IMR-90 (cell line): ENCODE data around the gene EVPL. TPM values are rescaled to one million over a fixed set of nuclear protein-coding genes. Genes with fewer than 3 reads are reported as not detected.

ENCODE experiments used
- ATAC-seq: fragments of 200-7000 bp; cut with Tn5 transposase; 2 replicates; pipeline ENCODE4 v1.9.1; 2020; ENCODE audit warnings: low read depth, mild to moderate bottlenecking, moderate library complexity
- BruUV-seq: library from RNA; stranded (reverse); fragments of 400-500 nt; replicated peaks from 2 replicates; lab custom pipeline; 2021; lab: Mats Ljungman, UMichigan
- CTCF ChIA-PET: fragments of 300-600 bp; formaldehyde crosslinking; extraction: SDS; loops from one replicate; lab custom pipeline; 2021; ENCODE audit warnings: antibody characterized with exemption; lab: Yijun Ruan, JAX
- POLR2A ChIA-PET: fragments of 300-600 bp; sonication (Branson Sonifier 250); formaldehyde crosslinking; loops from one replicate; lab custom pipeline; 2022; ENCODE audit warnings: antibody characterized with exemption; ENCODE audit not compliant: unreplicated experiment; lab: Charles Lee
- DNase-seq: peaks from one replicate; pipeline ENCODE4 v3.0.0; 2013
- H2AFZ ChIP-seq: replicated peaks from 2 replicates; pipeline ENCODE3; 2013; ENCODE audit warnings: low read length, mild to moderate bottlenecking; ENCODE audit not compliant: poor library complexity
- H2AK5ac ChIP-seq: 2 replicates; pipeline ENCODE4 v1.6.1; 2013; ENCODE audit warnings: low read depth, low read length, inconsistent platforms
- H2AK9ac ChIP-seq: replicated peaks from 2 replicates; pipeline ENCODE3; 2013; ENCODE audit warnings: mild to moderate bottlenecking, low read depth, low read length, moderate library complexity; ENCODE audit not compliant: poor library complexity
- H2BK120ac ChIP-seq: 2 replicates; pipeline ENCODE4 v1.6.1; 2013; ENCODE audit warnings: low read depth, low read length, inconsistent platforms
- H2BK15ac ChIP-seq: 3 replicates; pipeline ENCODE4 v1.6.1; 2013; ENCODE audit warnings: low read depth, low read length, inconsistent platforms
- H2BK20ac ChIP-seq: 2 replicates; pipeline ENCODE4 v1.6.1; 2013; ENCODE audit warnings: low read depth, mild to moderate bottlenecking, inconsistent platforms, low read length, moderate library complexity
- H2BK5ac ChIP-seq: 2 replicates; pipeline ENCODE4 v1.6.1; 2013; ENCODE audit warnings: mild to moderate bottlenecking, low read depth, low read length, inconsistent platforms; ENCODE audit not compliant: poor library complexity, severe bottlenecking
- H3K14ac ChIP-seq: replicated peaks from 2 replicates; pipeline ENCODE4 v1.6.1; 2013; ENCODE audit warnings: low read depth, low read length, inconsistent platforms
- H3K18ac ChIP-seq: 2 replicates; pipeline ENCODE4 v1.6.1; 2013; ENCODE audit warnings: low read depth, low read length, control low read depth
- H3K23ac ChIP-seq: 2 replicates; pipeline ENCODE4 v1.6.1; 2013; ENCODE audit warnings: low read depth, low read length, inconsistent platforms
- H3K27ac ChIP-seq: 2 replicates; pipeline ENCODE4 v1.5.1; 2013; ENCODE audit warnings: mild to moderate bottlenecking, control low read depth, low read length; ENCODE audit not compliant: insufficient read depth
- H3K27me3 ChIP-seq: 2 replicates; pipeline ENCODE4 v1.6.1; 2013; ENCODE audit warnings: low read length; ENCODE audit not compliant: control insufficient read depth, insufficient read depth
- H3K36me3 ChIP-seq: 2 replicates; pipeline ENCODE4 v1.6.1; 2013; ENCODE audit warnings: low read length, mixed read lengths; ENCODE audit not compliant: control insufficient read depth, insufficient read depth
- H3K4ac ChIP-seq: 2 replicates; pipeline ENCODE4 v1.6.1; 2013; ENCODE audit warnings: low read depth, low read length, inconsistent platforms
- H3K4me1 ChIP-seq: 2 replicates; pipeline ENCODE4 v1.6.1; 2013; ENCODE audit warnings: low read length, mixed read lengths; ENCODE audit not compliant: control insufficient read depth, insufficient read depth
- H3K4me2 ChIP-seq: 2 replicates; pipeline ENCODE4 v1.6.1; 2013; ENCODE audit warnings: low read depth, mild to moderate bottlenecking, control low read depth, low read length, moderate library complexity
- H3K4me3 ChIP-seq: 2 replicates; pipeline ENCODE4 v1.5.1; 2013; ENCODE audit warnings: low read depth, mild to moderate bottlenecking, control low read depth, low read length, moderate library complexity; ENCODE audit not compliant: insufficient read depth
- H3K56ac ChIP-seq: 2 replicates; pipeline ENCODE4 v1.6.1; 2013; ENCODE audit warnings: low read length, inconsistent platforms; ENCODE audit not compliant: insufficient read depth; ENCODE audit errors: extremely low read depth
- H3K79me1 ChIP-seq, 2 experiments: 2 replicates each; pipeline ENCODE4 v1.6.1; 2013; ENCODE audit warnings: low read length in 2 of 2, inconsistent platforms in 1 of 2, low read depth in 1 of 2
- H3K9ac ChIP-seq: 2 replicates; pipeline ENCODE4 v1.6.1; 2013; ENCODE audit warnings: low read depth, low read length, control low read depth
- H3K9me1 ChIP-seq: 2 replicates; pipeline ENCODE4 v1.6.1; 2013; ENCODE audit warnings: low read length, inconsistent platforms; ENCODE audit not compliant: insufficient read depth
- H3K9me3 ChIP-seq: 2 replicates; pipeline ENCODE4 v1.6.1; 2013; ENCODE audit warnings: low read length; ENCODE audit not compliant: control insufficient read depth, insufficient read depth
- H4K20me1 ChIP-seq: 2 replicates; pipeline ENCODE4 v1.6.1; 2013; ENCODE audit warnings: low read length, inconsistent platforms; ENCODE audit not compliant: insufficient read depth
- H4K5ac ChIP-seq: 2 replicates; pipeline ENCODE4 v1.6.1; 2013; ENCODE audit warnings: mild to moderate bottlenecking, low read depth, low read length, control low read depth
- H4K8ac ChIP-seq, 2 experiments: 2 replicates each; pipeline ENCODE4 v1.6.1; 2013; ENCODE audit warnings: low read depth in 2 of 2, low read length in 2 of 2, control low read depth in 1 of 2, inconsistent platforms in 1 of 2
- H4K91ac ChIP-seq: 2 replicates; pipeline ENCODE4 v1.6.1; 2013; ENCODE audit warnings: low read depth, low read length, inconsistent platforms; ENCODE audit not compliant: insufficient read depth
- CHD1 ChIP-seq: IDR thresholded peaks from 2 replicates; pipeline ENCODE4 v1.6.1; 2012; ENCODE audit warnings: low read depth, low read length, improper control_type of control experiment
- ELK1 ChIP-seq: fragments of 150-350 bp; IDR thresholded peaks from 2 replicates; pipeline ENCODE4 v1.6.1; 2016; ENCODE audit warnings: low read depth, mild to moderate bottlenecking, low read length, moderate library complexity, borderline replicate concordance
- NFE2L2 ChIP-seq: fragments of 150-350 bp; IDR thresholded peaks from 2 replicates; pipeline ENCODE4 v1.6.1; 2016; ENCODE audit warnings: low read depth, mild to moderate bottlenecking, low read length
- RAD21 ChIP-seq: IDR thresholded peaks from 2 replicates; pipeline ENCODE4 v1.6.1; 2012; ENCODE audit warnings: low read length, improper control_type of control experiment
- RCOR1 ChIP-seq: IDR thresholded peaks from 2 replicates; pipeline ENCODE4 v1.6.1; 2012; ENCODE audit warnings: mild to moderate bottlenecking, low read length, improper control_type of control experiment; ENCODE audit not compliant: insufficient replicate concordance
- WGBS, 2 experiments: methylation state at CpG; one replicate each; pipeline versions ENCODE4 v1.1.5 to v1.1.7; 2013; ENCODE audit warnings: missing lambda C conversion rate in 2 of 2; ENCODE audit not compliant: insufficient read length in 1 of 2; ENCODE audit errors: extremely low coverage in 2 of 2; 5-methylcytosine and 5-hydroxymethylcytosine counted together
- dilution Hi-C: fragments of 300-500 bp; cut with HindIII; formaldehyde crosslinking; loops from one replicate; pipeline ENCODE4 v1.14.3; 2018; ENCODE audit warnings: low sequenced_read_pairs; ENCODE audit not compliant: unreplicated experiment
- in situ Hi-C: fragments of 300-500 bp; cut with MboI; formaldehyde crosslinking; loops from 3 replicates; pipeline ENCODE4 v1.14.3; 2019; ENCODE audit warnings: low sequenced_read_pairs, inconsistent platforms, mixed read lengths
- intact Hi-C: fragments of 100-400 bp; cut with micrococcal nuclease; formaldehyde crosslinking; loops from 2 replicates; pipeline ENCODE4 v1.10.0; 2022
- polyA plus RNA-seq, 3 experiments: library from polyadenylated mRNA; depleted of rRNA; stranded (reverse); fragments of >200 nt; gene quantifications; 2 replicates each; pipeline ENCODE4 v1.2.3, GENCODE V29; 2012; ENCODE audit warnings: low replicate concordance in 1 of 3
- total RNA-seq: library from RNA; depleted of rRNA; stranded (reverse); fragments of >200 nt; gene quantifications from 2 replicates; pipeline ENCODE4 v1.2.3, GENCODE V29; 2012

EVPL gene
- total and polyA plus RNA-seq, 2 of the 4 experiments (the other 2 are of a cell fraction): not detected

GRCh38 chr17:76013377-76013932 is 13.7 kb downstream of the EVPL start:
- CTCF ChIA-PET: interaction anchor here (1.0 to 1.5 kb wide), 7 partner anchors 8 to 286 kb away, joined by 3 to 6 read pairs (median 4); partner anchors contain the start of genes MRPL38 and SRP68
- in situ Hi-C loops: loop anchor here (10.0 kb wide), 1 partner anchor 281 kb away; no protein-coding TSS in a partner anchor

More at GRCh38 chr17:76013377-76013932, 13.7 kb downstream of the EVPL start:
- no peak overlapping the region; a peak in 1 of 4 replicates for H4K8ac ChIP-seq
- H3K27me3 ChIP-seq: peaks cover 14% of the 10 kb centered on the region; the same call in 1 of the 2 replicates
- no peaks in the 10 kb centered on the region for H3K9me3 ChIP-seq
- no peaks in the 10 kb centered on the region for H4K20me1 ChIP-seq
- ATAC-seq (peak; percentile 19; the same call in 1 of the 2 replicates), DNase-seq (no peak)
- BruUV-seq: no TSS peak
- H2AK9ac ChIP-seq: peak overlapping the region; percentile 65
- intact Hi-C loops (no loop called here), dilution Hi-C loops (no loop called here)
- H2BK15ac ChIP-seq: no peak overlapping the region
- H2BK120ac ChIP-seq: no peak overlapping the region
- H3K9ac ChIP-seq: no peak overlapping the region
- H3K23ac ChIP-seq: no peak overlapping the region
- H3K4me3 ChIP-seq: no peak overlapping the region
- H3K9me1 ChIP-seq: no peaks in the 10 kb centered on the region
- no peaks in the 10 kb centered on the region for H3K36me3 ChIP-seq
- no peak overlapping the region for H3K27ac ChIP-seq
- H3K56ac ChIP-seq: no peak overlapping the region
- H3K18ac ChIP-seq: no peak overlapping the region
- H2BK5ac ChIP-seq: no peak overlapping the region
- no peak overlapping the region for H3K4me2 ChIP-seq
- no peak overlapping the region for H4K5ac ChIP-seq
- peak overlapping the region; percentile 83 for H2AFZ ChIP-seq
- no peak overlapping the region for H4K91ac ChIP-seq
- TF ChIP-seq ELK1: no peak
- no peak for TF ChIP-seq RCOR1
- TF ChIP-seq RAD21: no peak
- TF ChIP-seq NFE2L2: no peak
- TF ChIP-seq CHD1: no peak
- no peak overlapping the region for H2BK20ac ChIP-seq
- peak overlapping the region; percentile 15; the same call in 1 of the 2 replicates for H3K14ac ChIP-seq
- H3K4ac ChIP-seq: 0 out of 2 replicates have a peak overlapping the region, but pooled peaks have one; percentile 51
- POLR2A ChIA-PET: no interaction called here
- no peak overlapping the region; the same call in 1 of the 2 replicates for H2AK5ac ChIP-seq
- H3K79me1 ChIP-seq: no peaks in the 10 kb centered on the region
- WGBS, 2 experiments: 55% methylated on average over 13 of the region's 15 CpGs; no CpG with 5 or more reads in 1 of the 2 experiments
- peaks cover 7% of the 10 kb centered on the region for H3K4me1 ChIP-seq
